ENCODE results near the gene ASTL. TPM values are rescaled to one million over a fixed set of nuclear protein-coding genes. Genes with fewer than 3 reads are reported as not detected.
A peak's percentile ranks its signal among the peaks of the same experiment; 100 is the strongest.

ASTL gene
- total and polyA plus RNA-seq, 12 donors, result 0.16 TPM; not detected in 11

DNA sequence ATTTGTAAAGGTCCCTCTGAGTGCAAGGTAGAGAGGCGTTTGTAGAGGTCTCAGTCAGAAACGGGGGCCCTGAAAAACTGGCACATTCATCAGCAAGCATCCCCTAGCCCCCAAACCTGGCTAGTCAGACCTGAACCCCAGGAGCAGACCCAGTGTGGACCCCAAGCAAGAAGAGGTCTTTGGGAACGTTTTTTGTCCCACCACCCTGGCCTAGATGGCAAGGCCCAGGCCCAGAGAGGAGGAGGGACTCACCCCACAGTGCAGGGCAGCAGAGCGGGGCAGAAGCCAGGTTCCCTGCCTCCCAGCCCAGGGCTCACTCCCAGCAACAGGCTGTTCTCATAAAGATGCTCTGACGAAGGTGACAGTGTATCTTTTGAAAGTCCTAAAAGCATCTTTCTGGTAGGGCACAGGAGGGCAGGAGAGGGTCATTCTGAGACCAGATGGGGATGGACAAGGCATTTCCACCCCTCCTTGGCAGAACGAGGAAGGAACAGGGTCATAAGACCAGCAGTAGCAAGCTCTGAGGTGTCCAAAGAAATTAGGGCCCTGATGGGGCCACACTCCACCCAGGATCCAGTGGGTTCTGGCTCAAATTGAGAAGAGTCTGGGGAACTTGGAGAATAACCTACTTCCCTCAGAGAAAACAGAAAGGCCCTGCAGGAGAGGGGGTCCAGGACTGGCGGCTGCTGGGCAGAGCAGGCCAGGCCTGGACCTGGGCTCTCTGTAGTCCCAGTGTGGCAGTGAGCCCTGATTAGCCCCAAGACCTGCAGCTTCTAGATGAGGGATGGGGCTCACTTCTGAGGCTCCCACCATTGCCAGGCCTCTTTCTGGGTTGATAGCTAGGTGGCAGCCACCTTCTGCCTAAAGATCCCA, 40.1 kb downstream of the ASTL start:
- WGBS, 2 donors, result 82% methylated on average over 7 of the region's 7 CpGs
- ATAC-seq (peak in 4 of 8 donors; percentile 7 to 44 (median 20)), DNase-seq (peak in 1 of 2 donors; percentile 1)
- no peaks in the 10 kb centered on the region for H3K9me3 ChIP-seq
- TF ChIP-seq, protein P1, sequence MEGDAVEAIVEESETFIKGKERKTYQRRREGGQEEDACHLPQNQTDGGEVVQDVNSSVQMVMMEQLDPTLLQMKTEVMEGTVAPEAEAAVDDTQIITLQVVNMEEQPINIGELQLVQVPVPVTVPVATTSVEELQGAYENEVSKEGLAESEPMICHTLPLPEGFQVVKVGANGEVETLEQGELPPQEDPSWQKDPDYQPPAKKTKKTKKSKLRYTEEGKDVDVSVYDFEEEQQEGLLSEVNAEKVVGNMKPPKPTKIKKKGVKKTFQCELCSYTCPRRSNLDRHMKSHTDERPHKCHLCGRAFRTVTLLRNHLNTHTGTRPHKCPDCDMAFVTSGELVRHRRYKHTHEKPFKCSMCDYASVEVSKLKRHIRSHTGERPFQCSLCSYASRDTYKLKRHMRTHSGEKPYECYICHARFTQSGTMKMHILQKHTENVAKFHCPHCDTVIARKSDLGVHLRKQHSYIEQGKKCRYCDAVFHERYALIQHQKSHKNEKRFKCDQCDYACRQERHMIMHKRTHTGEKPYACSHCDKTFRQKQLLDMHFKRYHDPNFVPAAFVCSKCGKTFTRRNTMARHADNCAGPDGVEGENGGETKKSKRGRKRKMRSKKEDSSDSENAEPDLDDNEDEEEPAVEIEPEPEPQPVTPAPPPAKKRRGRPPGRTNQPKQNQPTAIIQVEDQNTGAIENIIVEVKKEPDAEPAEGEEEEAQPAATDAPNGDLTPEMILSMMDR (IDR thresholded peaks at IDR 0.05), result peak in 1 of 9 donors; percentile 27
- no peaks in the 10 kb centered on the region for H3K36me3 ChIP-seq
- no peak overlapping the region for H3K4me3 ChIP-seq
- H3K27ac ChIP-seq, result peak overlapping the region; percentile 60 to 91 (median 78)
- no peaks in the 10 kb centered on the region for H3K27me3 ChIP-seq
- peaks cover 14 to 57% (median 35%) of the 10 kb centered on the region in 9 donors for H3K4me1 ChIP-seq
- intact Hi-C loops (cut with DNase I), result no loop called here

DNA sequence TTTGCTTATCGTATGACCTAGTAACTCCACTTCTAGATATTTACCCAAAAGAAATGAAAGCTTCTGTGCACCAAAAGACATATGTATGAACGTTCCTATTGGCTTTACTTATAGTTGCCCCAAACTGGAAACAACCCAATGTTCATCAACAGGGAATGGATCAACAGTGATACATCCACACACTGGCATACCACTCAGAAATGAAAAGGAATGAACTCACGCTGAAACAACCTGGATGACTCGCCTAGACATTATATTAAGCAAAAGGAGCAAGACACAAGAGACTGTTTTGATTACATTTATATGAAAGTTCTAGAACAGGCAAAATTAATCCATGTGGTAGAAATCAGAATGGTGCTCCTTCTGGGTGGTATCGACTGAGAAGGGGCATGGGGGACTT, 40.9 kb downstream of the ASTL start:
- ATAC-seq (no peak), DNase-seq (no peak)
- no peak overlapping the region for H3K4me3 ChIP-seq
- H3K36me3 ChIP-seq, result no peaks in the 10 kb centered on the region
- H3K27ac ChIP-seq, result no peak overlapping the region
- H3K4me1 ChIP-seq, result peaks cover 14 to 51% (median 31%) of the 10 kb centered on the region in 9 donors
- WGBS, 2 donors, result 95% methylated on average over 5 of the region's 5 CpGs
- no peaks in the 10 kb centered on the region for H3K9me3 ChIP-seq
- TF ChIP-seq, protein P1 (IDR thresholded peaks at IDR 0.05), result no peak
- intact Hi-C loops (cut with DNase I), result no loop called here
- H3K27me3 ChIP-seq, result no peaks in the 10 kb centered on the region

DNA sequence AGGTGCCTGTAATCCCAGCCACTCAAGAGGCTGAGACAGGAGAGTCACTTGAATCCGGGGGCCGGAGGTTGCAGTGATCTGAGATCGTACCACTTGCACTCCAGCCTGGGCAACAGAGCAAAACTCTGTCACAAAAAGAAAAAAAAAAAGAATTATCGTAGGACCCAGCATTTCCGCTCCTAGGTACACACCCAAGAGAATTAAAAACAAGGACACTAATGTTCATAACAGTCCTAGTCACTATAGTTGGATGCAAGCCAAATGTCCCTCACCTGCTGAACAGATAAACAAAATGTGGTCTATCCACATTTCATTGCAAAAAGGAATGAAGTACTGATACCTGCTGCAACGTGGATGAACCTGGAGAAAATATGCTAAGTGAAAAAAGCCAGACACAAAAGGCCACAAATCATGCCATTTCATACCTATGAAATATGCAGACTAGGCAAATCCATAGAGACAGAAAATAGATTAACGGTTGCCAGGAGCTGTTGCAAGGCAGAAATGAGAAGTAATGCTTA, 43.1 kb downstream of the ASTL start:
- TF ChIP-seq, protein P1 (IDR thresholded peaks at IDR 0.05), result no peak
- ATAC-seq, result no peak
- no peak overlapping the region for H3K27ac ChIP-seq
- H3K4me1 ChIP-seq, result peaks cover 11 to 55% (median 37%) of the 10 kb centered on the region in 9 donors
- no peaks in the 10 kb centered on the region for H3K9me3 ChIP-seq
- 63 to 85% methylated on average over 7 of the region's 7 CpGs for WGBS, 2 donors
- no peaks in the 10 kb centered on the region for H3K27me3 ChIP-seq
- DNase-seq, result no peak
- intact Hi-C loops (cut with DNase I), result no loop called here
- no peaks in the 10 kb centered on the region for H3K36me3 ChIP-seq
- no peak overlapping the region for H3K4me3 ChIP-seq

DNA sequence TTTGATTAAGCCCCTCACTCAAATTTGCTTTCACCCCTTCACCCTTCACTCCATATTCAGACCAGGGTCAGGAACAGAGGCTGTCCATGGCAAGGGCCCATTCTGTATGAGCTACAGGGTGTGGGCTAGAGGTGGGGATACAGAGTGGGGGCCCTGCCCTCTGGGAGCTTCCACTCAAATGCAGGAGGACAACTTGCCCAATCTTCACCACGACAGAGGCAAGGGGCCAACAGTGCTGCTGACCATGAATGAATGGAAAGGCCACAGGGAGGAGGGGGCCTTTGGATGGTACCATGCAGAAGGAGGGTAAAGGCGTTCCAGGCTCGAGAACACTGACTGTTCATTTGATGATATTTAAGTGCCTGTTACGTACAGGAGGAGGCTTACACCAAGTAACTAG, 44.8 kb downstream of the ASTL start:
- H3K4me1 ChIP-seq, result peaks cover 14 to 49% (median 32%) of the 10 kb centered on the region in 9 donors
- 95 to 96% methylated on average over 4 of the region's 4 CpGs for WGBS, 2 donors
- no peaks in the 10 kb centered on the region for H3K9me3 ChIP-seq
- DNase-seq (no peak), ATAC-seq (no peak)
- no peaks in the 10 kb centered on the region for H3K36me3 ChIP-seq
- H3K27ac ChIP-seq, result no peak overlapping the region
- H3K4me3 ChIP-seq, result no peak overlapping the region
- intact Hi-C loops (cut with DNase I), result no loop called here
- H3K27me3 ChIP-seq, result no peaks in the 10 kb centered on the region
- TF ChIP-seq, protein P1 (IDR thresholded peaks at IDR 0.05), result no peak

All from heart right ventricle (tissue), 16 donors.